Peyer's patch (tissue), 4 donors: ENCODE data around the gene FERMT2. TPM values are rescaled to one million over a fixed set of nuclear protein-coding genes. Genes with fewer than 3 reads are reported as not detected.
A peak's percentile ranks its signal among the peaks of the same experiment; 100 is the strongest.

Experiments used
- DNase-seq, 3 donors: peaks; one replicate each; pipeline ENCODE4 v3.0.0-alpha.2; 2017 to 2019
- H3K27ac ChIP-seq, 4 donors: fragments of 200-600 bp; sonication (generic); one replicate each; pipeline ENCODE4 v1.5.1; 2016 to 2019
- H3K27me3 ChIP-seq, 2 donors: fragments of 200-600 bp; sonication (generic); one replicate each; pipeline ENCODE4 v1.5.1; 2019
- H3K36me3 ChIP-seq, 3 donors: fragments of 200-600 bp; sonication (generic); one replicate each; pipeline ENCODE4 v1.5.1; 2016 to 2019
- H3K4me1 ChIP-seq, 4 donors: fragments of 200-600 bp; sonication (generic); one replicate each; pipeline ENCODE4 v1.5.1; 2016 to 2019
- H3K4me3 ChIP-seq, 4 donors: fragments of 200-600 bp; sonication (generic); 1 replicate in 3 of 4; 2 replicates in 1 of 4; pipeline ENCODE4 v1.5.1; 2016 to 2019; ENCODE audit warnings: mild to moderate bottlenecking in 1 of 4
- H3K9me3 ChIP-seq, 4 donors: fragments of 200-600 bp; sonication (generic); one replicate each; pipeline ENCODE4 v1.5.1; 2016 to 2019; ENCODE audit warnings: mild to moderate bottlenecking in 1 of 4
- CTCF ChIP-seq, 6 experiments: fragments of 450-650 bp in 4 of 6; fragments of 200-600 bp in 2 of 6; sonication (generic) in 1 of 6; IDR thresholded peaks; one replicate each; pipeline ENCODE4 v1.5.1; 2017 to 2019; ENCODE audit warnings: antibody characterized with exemption in 6 of 6, mild to moderate bottlenecking in 3 of 6, moderate library complexity in 1 of 6
- POLR2A ChIP-seq, 2 donors: fragments of 450-650 bp; IDR thresholded peaks; one replicate each; pipeline ENCODE4 v1.5.1; 2017; ENCODE audit warnings: antibody characterized with exemption in 2 of 2, mild to moderate bottlenecking in 2 of 2, moderate library complexity in 2 of 2
- total RNA-seq, 4 donors: library from RNA; depleted of rRNA; stranded (reverse); fragments of >200 nt; gene quantifications; one replicate each; pipeline ENCODE4 v1.1.0, GENCODE V29; 2016

Gene FERMT2
- total RNA-seq, 4 donors from 2014 or later = 10.0 to 59.4 (median 12.4) TPM

GRCh38 chr14:52844262-52845060 is 106.4 kb downstream of the FERMT2 start:
- no peak for TF ChIP-seq CTCF (IDR thresholded peaks at IDR 0.05)
- no peaks in the 10 kb centered on the region for H3K27me3 ChIP-seq
- no peak for DNase-seq
- no peaks in the 10 kb centered on the region for H3K4me1 ChIP-seq
- H3K27ac ChIP-seq = peak overlapping the region in 1 of 4 donors; percentile 37
- H3K9me3 ChIP-seq = no peaks in the 10 kb centered on the region
- H3K36me3 ChIP-seq = no peaks in the 10 kb centered on the region
- no peak overlapping the region for H3K4me3 ChIP-seq

GRCh38 chr14:52840877-52841276 is 110.0 kb downstream of the FERMT2 start:
- H3K27ac ChIP-seq = no peak overlapping the region
- H3K36me3 ChIP-seq = no peaks in the 10 kb centered on the region
- no peak for TF ChIP-seq CTCF (IDR thresholded peaks at IDR 0.05)
- no peak for TF ChIP-seq POLR2A (IDR thresholded peaks at IDR 0.05)
- DNase-seq = no peak
- H3K4me1 ChIP-seq = no peaks in the 10 kb centered on the region
- H3K4me3 ChIP-seq = no peak overlapping the region
- no peaks in the 10 kb centered on the region for H3K9me3 ChIP-seq
- H3K27me3 ChIP-seq = no peaks in the 10 kb centered on the region

GRCh38 chr14:52837451-52837850 is 113.4 kb downstream of the FERMT2 start:
- H3K27ac ChIP-seq = no peak overlapping the region
- no peak overlapping the region for H3K4me3 ChIP-seq
- H3K36me3 ChIP-seq = no peaks in the 10 kb centered on the region
- H3K9me3 ChIP-seq = no peaks in the 10 kb centered on the region
- H3K27me3 ChIP-seq = no peaks in the 10 kb centered on the region
- DNase-seq = no peak
- no peaks in the 10 kb centered on the region for H3K4me1 ChIP-seq
- no peak for TF ChIP-seq CTCF (IDR thresholded peaks at IDR 0.05)
- no peak for TF ChIP-seq POLR2A (IDR thresholded peaks at IDR 0.05)

GRCh38 chr14:52836063-52836462 is 114.8 kb downstream of the FERMT2 start:
- Histone ChIP-seq H3K36me3 (no peaks in the 10 kb centered on the region), H3K27ac (no peak overlapping the region), H3K27me3 (no peaks in the 10 kb centered on the region), H3K4me1 (no peaks in the 10 kb centered on the region), H3K4me3 (no peak overlapping the region), H3K9me3 (no peaks in the 10 kb centered on the region)
- DNase-seq = no peak
- no peak for TF ChIP-seq CTCF (IDR thresholded peaks at IDR 0.05)
- no peak for TF ChIP-seq POLR2A (IDR thresholded peaks at IDR 0.05)

- H3K27ac ChIP-seq = no peak overlapping the region
- no peak overlapping the region for H3K4me3 ChIP-seq
- no peak for TF ChIP-seq CTCF (IDR thresholded peaks at IDR 0.05)
- TF ChIP-seq POLR2A (IDR thresholded peaks at IDR 0.05) = no peak
- no peak for DNase-seq
- no peaks in the 10 kb centered on the region for H3K27me3 ChIP-seq
- no peaks in the 10 kb centered on the region for H3K36me3 ChIP-seq
- no peaks in the 10 kb centered on the region for H3K9me3 ChIP-seq
- no peaks in the 10 kb centered on the region for H3K4me1 ChIP-seq
Measured at GRCh38 chr14:52835122-52835903, 115.5 kb downstream of the FERMT2 start.
